Activated CD4-positive, alpha-beta T cell treated with anti-CD3 and anti-CD28 coated beads for 24 hours (primary cell): ENCODE results near the gene OSBPL9.
"Not testable (repeated sequence)": the region's sequence is repeated elsewhere in the genome, so short reads cannot be mapped to it uniquely, and the experiment has no call there.

Experiments
- DNase-seq, 2 donors: peaks; one replicate each; pipeline ENCODE4 v3.0.0-alpha.2; 2020; ENCODE audit warnings: low read depth in 2 of 2

The OSBPL9 gene

DNA sequence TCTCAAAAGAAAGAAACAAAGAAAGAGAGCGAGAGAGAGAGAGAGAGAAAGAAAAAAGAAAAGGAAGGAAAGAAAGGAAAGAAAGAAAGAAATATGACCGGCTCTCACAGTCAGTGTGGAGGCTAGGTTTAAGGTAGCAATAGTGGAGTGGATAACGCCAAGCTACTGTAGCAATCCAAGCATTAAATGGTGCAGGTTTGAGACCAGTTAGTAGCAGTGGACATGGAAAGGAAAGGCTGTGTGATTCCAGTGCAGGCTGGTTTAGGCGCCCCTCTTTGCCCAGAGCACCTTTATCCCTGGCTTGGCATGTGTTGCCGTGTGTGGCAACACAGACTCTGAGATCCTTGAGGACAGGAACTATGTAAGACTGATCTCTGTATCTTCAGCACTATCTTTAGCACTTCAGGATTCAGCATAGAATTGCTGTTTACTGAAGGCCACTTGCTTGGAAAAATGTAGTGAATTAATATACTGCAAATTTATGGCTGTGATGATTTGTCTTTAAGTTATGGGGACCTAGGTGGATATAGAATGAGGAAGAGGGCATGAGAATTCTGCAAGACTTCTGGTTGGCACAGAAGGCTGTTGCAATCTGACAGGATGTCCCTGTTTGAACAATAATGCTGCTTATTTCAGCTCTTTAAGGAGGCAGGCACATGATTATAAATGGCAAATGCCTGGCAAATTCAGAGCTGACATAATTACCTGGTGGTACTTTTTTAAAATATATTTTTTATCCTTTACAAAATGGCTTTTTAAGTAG is 10.8 kb upstream of the OSBPL9 start:
- no peak for DNase-seq

DNA sequence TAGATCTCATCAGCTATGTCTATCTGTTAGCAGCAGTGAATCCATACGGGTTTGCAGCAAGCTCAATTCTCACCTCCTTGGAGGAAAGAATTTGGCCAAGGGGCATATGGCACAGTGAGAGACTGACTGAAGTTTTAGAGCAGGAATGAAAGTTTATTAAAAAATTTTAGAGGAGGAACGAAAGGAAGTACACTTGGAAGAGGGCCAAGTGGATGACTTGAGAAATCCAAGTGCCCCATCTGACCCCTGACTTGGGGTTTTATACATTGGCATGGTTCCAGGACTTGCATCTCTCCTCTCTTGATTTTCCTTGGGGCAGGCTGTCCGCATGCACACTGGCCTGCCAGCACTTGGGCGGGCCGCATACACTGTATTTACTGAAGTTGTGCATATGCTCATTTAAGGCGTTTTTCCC is 9.2 kb upstream of the OSBPL9 start:
- DNase-seq = no peak

DNA sequence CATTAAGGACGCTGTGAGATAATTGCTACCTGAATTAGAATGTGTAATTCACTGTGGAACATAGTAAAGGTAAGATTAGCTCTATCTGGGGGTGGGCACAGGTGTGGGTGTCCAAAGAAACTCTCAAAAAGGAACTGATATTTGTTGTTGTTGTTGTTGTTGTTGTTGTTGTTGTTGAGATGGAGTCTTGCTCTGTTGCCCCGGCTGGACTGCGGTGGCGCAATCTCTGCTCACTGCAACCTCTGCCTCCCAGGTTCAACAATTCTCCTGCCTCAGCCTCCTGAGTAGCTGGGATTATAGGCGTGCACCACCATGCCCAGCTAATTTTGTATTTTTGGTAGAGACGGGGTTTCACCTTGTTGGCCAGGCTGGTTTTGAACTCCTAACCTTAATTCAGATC is 6.8 kb upstream of the OSBPL9 start:
- not testable (repeated sequence) for DNase-seq

DNA sequence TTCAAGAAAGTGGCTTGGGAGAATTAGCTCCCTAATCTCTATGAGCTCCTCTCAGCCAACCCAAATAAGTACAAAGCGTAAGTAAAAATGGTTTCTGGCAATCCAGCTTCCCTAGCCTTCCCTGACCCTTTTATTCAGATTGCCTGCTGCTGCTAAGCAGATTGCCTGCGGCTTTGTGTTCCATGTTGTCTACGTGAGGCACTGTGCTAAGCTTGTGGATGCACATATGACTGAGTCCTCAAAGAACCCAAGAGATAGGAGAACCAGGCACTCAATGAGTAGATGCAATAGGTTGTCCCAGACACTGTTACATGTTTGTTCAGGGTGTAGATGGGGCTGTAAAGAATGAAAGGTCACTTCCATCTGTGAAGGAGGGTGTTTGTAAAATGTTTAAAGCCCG is 6.3 kb upstream of the OSBPL9 start:
- DNase-seq = no peak

DNA sequence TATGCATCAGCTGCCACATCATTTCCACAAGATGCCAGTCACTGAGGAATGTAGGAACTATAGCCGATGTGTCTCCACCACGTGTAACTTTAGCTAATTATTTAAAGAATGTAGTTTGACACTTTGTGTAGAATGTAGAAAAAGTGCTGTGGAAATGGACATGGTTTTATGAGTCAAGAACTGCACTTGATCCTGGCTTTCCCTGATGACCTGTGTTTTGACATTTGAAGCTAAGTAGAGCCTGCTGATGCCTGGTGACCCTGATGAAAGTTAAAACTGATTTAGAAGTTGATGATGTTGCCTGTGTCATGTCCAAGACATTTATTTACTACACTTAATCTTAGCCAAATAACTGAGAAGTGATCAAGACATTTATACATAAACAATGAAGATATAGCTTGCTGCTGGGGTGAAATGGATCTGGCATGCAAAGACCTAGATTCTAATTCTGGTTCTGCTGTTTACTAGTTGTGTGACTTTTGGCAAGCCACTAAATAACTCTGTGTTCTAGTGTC is 4.4 kb upstream of the OSBPL9 start:
- no peak for DNase-seq

DNA sequence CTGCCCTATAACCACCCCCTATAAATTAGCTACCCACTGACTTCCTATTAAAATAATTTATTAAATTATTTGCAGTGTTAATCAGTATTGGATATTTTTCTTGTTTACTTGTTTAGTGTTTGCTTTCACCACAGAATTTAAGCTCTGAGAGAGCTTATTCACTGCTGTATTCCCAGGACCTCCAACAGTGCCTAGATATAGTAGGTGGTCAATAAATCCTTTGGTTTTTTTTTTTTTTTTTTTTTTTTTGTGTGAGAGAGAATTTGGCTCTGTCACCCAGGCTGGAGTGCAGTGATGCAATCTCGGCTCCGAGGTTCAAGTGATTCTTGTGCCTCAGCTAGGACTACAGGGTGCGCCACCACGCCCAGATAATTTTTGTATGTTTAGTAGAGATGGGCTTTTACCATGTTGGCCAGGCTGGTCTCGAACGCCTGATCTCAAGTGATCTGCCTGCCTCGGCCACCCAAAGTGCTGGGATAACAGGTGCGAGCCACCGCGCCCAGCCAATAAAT is 1.1 kb upstream of the OSBPL9 start:
- no peak for DNase-seq

DNA sequence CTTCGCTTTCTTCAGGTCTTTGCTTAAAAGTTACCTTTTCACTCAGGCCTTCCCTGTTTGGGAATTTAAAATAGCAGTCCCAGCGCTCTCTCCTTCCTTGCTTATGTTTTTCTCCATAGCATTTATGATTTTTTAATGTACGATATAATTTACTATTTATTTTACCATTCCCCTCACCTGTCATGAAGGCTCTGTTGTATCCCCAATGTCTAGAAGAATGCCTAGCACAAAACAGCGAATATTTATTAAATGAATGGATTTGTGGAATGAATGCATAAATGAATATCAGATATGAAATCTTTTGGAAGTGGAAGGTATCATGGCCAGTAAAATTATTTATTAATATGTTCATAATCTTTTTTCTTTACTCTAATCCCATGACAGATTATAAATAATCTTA is 402 bp upstream of the OSBPL9 start:
- DNase-seq = no peak

DNA sequence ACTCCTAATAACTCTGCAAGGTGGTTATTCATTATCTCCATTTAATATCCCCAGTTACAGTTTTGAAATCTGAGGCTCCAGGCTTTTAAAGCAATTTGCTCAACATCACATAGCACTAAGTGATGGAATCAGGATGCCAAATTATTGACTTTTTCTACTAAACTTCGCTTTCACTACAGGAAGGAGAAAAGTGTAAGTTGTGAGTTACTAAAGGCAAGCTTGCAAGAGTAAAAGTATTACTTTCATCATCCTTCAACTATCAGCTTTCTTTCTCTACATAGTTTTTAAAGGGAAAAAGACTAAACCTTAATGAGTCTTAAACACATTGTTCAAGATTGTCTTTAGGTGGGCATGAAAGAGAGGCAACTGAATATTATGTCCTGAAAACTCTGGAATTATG is 1.8 kb downstream of the OSBPL9 start:
- no peak for DNase-seq

DNA sequence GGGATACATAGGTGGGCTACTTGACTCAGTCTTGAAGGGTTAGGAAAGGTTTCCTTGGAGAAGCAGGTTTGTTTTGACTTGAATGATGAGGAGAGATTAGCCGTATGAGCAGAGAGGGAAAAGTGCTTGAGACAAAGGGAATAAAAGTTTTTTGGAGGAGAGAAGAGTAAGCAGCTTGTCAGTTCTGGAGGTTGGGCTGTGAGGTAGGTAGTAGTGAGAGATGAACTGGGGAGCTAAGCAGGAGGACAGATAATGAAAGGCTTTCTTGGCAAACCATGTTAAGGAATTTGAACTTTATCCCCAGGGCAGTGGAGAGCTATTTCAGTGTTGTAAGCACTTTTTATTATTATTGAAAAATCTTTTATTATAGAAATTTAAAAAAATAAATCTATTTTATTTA is 3.6 kb downstream of the OSBPL9 start:
- DNase-seq = no peak

DNA sequence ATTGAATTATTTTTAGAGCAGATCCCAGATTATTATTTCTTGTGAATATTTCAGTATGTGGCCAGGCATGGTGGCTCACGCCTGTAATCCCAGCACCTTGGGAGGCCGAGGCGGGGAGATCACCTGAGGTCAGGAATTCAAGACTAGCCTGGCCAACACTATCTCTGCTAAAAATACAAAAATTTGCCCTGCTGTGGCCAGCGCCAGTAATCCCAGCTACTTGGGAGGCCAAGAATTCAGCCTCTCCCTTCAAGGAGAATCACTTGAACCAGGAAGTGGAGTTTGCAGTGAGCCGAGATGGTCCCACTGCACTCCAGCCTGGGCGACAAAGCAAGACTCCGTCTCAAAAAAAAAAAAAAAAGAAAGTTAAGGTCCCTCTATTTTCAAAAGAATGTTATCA is 4.3 kb downstream of the OSBPL9 start:
- DNase-seq = no peak

DNA sequence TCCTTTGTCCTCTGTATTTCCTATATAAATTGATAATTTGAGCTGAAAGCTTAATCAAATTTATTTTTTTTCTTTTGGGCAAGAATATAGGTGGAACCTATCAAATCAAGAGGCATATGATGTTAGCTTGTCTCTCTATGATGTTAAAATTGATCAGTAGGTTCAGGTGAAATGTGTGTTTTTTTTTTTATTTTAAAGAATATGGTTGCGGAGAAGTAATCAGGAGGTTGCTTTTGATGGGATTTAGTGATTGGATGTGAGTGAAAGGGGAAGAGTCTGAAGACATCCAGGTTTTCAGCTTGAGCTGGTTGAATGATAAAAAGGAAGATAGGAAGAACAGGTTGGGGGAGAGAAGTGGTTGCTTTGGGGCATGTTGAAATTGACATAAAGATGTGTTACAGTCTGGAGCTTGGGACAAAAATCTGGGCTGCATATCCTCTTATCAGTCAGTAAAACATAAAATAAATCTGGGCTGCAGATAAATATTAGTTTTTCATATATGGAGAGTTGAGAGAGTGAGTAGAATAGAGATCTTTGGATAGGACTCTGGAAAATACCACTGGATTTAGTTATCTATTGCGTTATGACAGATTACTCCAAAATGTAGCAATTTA is 5.1 kb downstream of the OSBPL9 start:
- no peak for DNase-seq

DNA sequence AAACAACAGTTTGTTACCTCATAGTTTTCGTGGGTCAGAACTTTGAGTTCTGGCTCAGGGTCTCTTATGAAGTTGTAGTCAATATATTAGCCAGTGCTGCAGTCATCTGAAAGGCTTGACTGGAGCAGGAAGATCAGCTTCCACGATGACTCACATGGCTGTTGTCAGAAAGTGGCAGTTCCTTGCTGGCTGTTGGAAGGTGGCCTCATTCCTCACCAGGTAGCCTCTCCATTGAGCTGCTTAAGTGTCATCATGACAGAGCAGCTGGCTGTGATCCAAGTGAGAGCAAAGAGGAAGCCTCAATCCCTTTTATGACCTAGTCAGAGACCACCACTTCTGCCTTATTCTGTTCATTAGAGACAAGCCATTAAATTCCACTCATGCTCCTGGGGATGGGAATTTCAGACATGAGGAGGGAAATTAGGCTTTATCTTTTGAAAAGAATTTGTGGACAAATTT is 5.6 kb downstream of the OSBPL9 start:
- DNase-seq = no peak

DNA sequence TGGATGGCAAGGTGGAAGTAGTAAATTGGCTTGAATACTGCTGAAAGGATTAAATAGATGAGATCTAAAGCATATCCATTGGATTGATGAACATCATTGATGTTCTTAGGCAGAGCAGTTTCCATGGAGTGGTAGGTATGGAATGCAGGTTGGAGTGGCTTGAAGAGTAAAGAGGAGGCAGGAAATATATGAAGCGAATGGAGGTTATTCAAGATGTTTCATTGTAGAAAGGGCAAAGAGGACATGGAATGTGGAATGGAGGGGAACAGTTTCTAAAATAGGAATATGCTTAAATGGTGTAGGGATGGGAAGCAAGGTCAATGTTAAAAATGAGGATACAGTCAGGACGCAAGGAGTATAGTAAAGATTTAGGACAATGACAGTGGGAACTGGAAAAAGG is 6.1 kb downstream of the OSBPL9 start:
- DNase-seq = no peak

DNA sequence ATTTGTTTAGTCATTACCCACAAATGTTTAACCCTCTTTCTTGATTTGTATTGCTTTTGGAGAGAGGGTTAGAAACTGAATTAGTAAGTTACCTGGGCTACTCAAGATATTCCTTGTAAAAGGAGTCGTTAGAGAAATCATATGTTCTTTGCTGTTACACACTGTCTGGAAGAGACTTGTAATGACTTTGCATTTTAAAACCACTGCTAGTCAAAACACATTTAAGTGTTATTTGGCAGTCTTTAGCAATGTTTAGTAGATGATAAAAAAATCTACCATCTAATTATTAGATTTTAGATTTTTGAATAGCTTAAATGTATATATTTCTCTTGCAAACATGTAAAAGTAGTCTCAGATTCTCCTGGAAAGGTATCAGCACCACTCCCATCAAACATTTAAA is 6.6 kb downstream of the OSBPL9 start:
- no peak for DNase-seq

DNA sequence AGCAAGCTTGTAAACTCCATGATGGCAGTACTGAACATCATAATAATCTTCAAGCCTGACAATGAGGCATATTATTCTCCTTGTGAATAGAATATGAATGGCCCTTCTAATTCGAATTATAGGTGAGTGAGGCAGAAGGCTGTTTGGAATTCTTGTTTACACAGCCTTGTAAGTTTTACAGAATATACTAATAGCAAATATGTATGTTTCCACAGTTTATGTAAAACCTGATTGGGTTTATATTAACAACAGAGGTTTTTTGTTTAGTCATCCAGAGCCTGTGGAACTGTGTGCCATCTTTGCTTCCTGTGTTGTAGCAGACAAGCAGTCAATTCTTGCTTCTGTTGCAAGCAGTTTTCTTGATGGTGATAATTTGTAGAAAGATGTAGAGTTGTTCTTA is 8.0 kb downstream of the OSBPL9 start:
- no peak for DNase-seq

DNA sequence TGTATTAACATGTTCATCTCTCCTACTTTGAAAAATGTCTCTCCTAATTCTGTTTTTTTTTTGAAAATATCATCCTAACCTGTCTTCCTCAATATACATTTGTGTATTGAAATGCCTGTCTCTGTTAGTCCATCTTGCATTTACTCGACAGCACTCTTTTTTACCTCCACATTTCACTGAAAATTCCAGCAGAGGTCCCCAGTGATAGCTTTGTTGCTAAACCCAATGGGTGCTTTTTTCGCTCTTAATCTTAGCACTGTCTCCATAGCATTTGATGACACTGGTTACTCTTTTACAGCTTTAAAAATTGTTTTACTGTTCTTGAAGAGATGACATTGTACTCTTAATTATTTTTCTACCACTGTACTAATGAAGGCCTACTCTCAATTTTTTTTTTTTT is 10.8 kb downstream of the OSBPL9 start:
- DNase-seq = no peak

DNA sequence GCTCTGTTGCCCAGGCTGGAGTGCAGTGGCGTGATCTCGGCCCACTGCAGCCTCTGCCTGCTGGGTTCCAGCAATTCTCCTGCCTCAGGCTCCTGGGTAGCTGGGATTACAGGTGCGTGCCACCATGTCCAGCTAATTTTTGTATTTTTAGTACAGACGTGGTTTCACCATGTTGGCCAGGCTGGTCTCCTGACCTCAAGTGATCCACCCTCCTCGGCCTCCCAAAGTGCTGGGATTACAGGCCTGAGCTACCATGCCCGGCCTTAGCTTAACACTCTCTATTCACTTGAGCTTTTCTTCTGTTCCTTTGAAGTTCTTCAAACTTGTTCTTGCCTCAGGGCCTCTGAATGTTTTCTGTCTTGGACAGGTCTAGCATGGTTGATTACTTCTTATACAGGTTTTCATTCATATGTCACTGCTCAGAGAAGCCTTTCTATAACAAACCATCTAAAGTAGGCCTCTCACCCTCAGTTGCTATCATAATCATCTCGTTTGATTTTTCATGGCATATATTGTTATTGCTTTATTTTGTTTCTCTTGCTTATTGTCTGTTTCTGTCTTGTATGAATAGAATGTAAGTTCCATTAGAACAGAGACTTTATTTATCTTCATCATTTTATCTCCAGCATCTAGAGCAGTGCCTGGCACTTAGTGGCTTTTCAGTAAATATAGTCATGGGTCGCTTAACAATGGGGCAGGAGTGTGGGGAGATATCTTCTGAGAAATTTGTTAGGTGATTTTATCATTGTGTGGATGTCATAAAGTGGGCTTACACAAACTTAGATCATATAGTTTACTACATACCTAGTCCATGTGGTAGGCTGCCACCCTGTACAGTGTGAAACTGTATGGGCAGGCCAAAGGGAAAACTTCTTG is 12.1 kb downstream of the OSBPL9 start:
- DNase-seq = no peak

DNA sequence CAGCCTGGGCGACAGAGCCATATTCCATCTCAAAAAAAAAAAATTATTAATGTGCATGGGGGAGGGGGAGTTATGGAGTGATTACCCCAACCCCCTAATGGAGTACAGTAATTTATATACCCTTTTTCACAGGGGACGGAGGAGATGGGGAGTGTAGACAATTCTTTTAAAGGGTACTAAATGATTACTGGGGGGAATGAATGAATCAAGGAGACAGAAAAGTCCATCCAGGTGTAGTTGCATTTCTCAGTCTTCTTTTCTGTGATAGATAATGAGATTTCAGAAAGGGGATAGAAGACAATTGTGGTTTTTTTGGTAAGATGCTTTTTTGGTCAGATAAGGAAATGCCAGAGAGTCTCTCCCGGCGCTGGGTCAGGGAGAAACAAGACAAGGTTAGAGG is 13.0 kb downstream of the OSBPL9 start:
- no peak for DNase-seq

DNA sequence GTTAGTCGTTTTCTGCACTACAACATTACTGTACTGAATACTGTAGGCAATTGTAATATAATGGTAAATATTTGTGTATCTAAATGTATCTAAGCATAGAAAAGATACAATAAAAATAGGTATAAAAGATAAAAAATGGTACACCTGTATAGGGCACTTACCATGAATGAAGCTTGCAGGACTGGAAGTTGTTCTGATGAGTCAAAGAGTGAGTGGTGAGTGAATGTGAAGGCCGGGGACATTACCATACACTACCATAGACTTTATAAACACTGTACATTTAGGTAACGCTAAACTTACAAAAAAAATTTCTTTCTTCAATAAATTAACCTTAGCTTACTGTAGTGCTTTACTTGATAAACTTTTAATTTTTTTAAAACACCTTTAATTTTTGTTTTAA is 13.5 kb downstream of the OSBPL9 start:
- DNase-seq = no peak

DNA sequence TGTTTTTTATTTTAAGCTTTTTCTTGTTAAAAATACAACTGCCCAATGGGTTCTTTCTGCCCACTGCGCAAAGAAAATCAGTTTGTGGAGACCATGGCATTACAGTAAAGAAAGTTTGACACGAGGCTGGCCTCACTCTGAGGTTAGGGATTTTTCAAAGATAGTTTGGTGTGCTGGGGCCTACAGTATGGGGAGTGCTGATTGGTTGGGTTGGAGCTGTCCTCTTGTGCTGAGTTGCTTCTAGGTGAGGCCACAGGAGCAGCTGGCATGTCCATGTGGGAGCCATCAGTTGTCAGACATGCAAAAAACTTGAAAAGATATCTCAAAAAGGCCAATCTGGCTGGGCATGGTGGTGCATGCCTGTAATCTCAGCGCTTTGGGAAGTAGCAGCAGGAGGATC is 14.0 kb downstream of the OSBPL9 start:
- no peak for DNase-seq

DNA sequence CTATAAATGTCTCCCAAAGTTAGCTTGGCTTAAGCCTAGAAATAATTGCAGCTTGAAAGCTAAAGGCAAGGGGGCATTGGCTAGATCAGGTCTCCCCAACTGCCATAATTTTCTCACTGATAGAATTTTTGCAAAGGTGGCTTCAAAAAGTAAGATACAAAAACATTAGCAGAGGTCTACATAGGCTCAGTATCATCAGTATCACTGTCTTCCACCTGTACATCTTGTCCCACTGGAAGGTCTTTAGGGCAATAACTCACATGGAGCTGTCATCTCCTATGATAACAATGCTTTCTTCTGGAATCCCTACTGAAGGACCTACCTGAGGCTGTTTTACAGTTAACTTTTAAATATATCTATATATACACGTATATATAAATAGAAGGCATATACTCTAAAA is 14.9 kb downstream of the OSBPL9 start:
- no peak for DNase-seq

DNA sequence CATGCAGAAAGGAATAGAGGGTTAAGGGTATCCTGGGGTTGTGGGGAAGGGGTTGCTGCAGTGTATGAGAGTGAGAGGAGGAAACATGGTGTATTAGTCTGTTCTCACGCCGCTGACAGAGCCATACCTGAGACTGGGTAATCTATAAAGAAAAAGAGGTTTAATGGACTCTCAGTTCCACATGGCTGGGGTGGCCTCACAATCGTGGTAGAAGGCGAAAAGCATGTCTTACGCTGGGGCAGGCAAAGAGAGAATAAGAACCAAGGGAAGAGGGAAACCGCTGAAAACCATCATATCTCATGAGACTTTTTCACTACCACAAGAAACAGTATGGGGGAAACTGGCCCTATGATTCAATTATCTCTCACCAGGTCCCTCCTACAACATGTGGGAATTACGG is 17.7 kb downstream of the OSBPL9 start:
- no peak for DNase-seq
